Measurements from ENCODE around the gene RSPO4. TPM values are rescaled to one million over a fixed set of nuclear protein-coding genes. Genes with fewer than 3 reads are reported as not detected.

The RSPO4 gene
- total RNA-seq, 1 experiment from 2014 or later, result 6.7 TPM

DNA sequence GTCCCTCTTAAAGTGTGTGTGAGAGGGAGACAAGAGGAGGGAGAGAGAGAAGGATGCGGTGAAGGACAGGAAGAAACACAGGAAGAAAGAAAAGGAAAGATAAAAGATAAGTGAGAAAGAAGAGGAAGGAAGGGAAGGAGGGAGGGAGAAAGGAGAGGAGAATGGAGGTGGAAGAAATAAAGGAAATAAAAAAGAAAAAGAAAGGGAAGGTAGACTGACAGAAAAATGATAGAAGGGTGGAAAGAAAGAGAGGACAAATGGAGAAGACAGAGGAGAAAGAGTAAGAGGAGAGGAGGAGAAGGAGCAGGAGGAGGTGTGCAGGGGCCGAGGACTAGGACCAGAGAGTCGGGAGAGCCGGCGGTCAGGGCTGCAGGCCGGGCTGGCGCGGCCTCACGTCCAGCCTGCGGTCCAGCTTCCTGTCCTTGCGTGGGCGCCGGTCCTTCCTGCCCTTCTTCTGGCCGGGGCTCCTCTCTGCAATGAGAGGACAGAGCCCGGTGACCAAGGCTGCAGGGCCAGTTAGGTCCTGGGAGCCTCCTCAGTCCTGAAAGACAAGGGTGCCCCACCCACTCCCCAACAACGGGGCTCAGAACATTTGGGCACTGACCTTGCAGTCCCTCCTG, 42.0 kb downstream of the RSPO4 start:
- Mint-ChIP-seq H3K27ac (no peak overlapping the region), H3K4me3 (no peak overlapping the region), H3K4me1 (peaks cover 9 to 30% of the 10 kb centered on the region in 2 experiments), H3K9me3 (no peaks in the 10 kb centered on the region), H3K36me3 (ENCODE audit: insufficient read depth in 1 of 3, low read depth in 3 of 3) (no peaks in the 10 kb centered on the region), H3K27me3 (ENCODE audit: low read depth) (peaks cover 9% of the 10 kb centered on the region)
- no peak overlapping the region for H4K91ac ChIP-seq (ENCODE audit: insufficient read length, low read depth, low read length)
- no peak overlapping the region for H2BK20ac ChIP-seq (ENCODE audit: low read depth, low read length, poor library complexity, severe bottlenecking)
- no peak overlapping the region for H4K5ac ChIP-seq (ENCODE audit: insufficient read length, low read depth, low read length)
- no peak overlapping the region for H2BK120ac ChIP-seq (ENCODE audit: low read depth, low read length, poor library complexity, severe bottlenecking)
- H3K56ac ChIP-seq (ENCODE audit: insufficient read length, low read depth, low read length), result no peak overlapping the region
- no peaks in the 10 kb centered on the region for H3K79me1 ChIP-seq (ENCODE audit: insufficient read depth, low read depth, low read length, poor library complexity, severe bottlenecking)
- H2BK5ac ChIP-seq (ENCODE audit: insufficient read length, low read length), result no peak overlapping the region
- no peak overlapping the region for H2AFZ ChIP-seq (ENCODE audit: low read length)
- no CpG with 5 or more reads among the region's 16 CpGs for WGBS (ENCODE audit: extremely low coverage, insufficient read length, low lambda C conversion rate)
- no peak overlapping the region for H4K8ac ChIP-seq (replicated peaks; ENCODE audit: insufficient read length, low read depth, low read length)
- no peak overlapping the region for H3K27ac ChIP-seq (ENCODE audit: insufficient read length, low read depth, low read length)
- no peak overlapping the region for H2BK12ac ChIP-seq (ENCODE audit: insufficient read length, low read depth, low read length)
- H3K4ac ChIP-seq (ENCODE audit: low read depth, low read length), result no peak overlapping the region
- no peak overlapping the region for H3K14ac ChIP-seq (ENCODE audit: insufficient read depth, low read length)
- H2AK5ac ChIP-seq (ENCODE audit: insufficient read length, low read length), result no peak overlapping the region
- H2BK15ac ChIP-seq (ENCODE audit: low read depth, low read length), result no peak overlapping the region
- H3K9ac ChIP-seq (ENCODE audit: extremely low read depth, insufficient read length, low read length), result no peak overlapping the region
- H3K23me2 ChIP-seq (ENCODE audit: insufficient read length, low read depth, low read length, poor library complexity, severe bottlenecking), result no peaks in the 10 kb centered on the region
- H3K23ac ChIP-seq (ENCODE audit: insufficient read length, low read depth, low read length), result no peak overlapping the region
- TF ChIP-seq, protein P1, sequence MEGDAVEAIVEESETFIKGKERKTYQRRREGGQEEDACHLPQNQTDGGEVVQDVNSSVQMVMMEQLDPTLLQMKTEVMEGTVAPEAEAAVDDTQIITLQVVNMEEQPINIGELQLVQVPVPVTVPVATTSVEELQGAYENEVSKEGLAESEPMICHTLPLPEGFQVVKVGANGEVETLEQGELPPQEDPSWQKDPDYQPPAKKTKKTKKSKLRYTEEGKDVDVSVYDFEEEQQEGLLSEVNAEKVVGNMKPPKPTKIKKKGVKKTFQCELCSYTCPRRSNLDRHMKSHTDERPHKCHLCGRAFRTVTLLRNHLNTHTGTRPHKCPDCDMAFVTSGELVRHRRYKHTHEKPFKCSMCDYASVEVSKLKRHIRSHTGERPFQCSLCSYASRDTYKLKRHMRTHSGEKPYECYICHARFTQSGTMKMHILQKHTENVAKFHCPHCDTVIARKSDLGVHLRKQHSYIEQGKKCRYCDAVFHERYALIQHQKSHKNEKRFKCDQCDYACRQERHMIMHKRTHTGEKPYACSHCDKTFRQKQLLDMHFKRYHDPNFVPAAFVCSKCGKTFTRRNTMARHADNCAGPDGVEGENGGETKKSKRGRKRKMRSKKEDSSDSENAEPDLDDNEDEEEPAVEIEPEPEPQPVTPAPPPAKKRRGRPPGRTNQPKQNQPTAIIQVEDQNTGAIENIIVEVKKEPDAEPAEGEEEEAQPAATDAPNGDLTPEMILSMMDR (conservative IDR thresholded peaks at IDR 0.05), result no peak
- H3K9me3 ChIP-seq (ENCODE audit: control insufficient read depth, low read depth, low read length), result no peaks in the 10 kb centered on the region
- H4K20me1 ChIP-seq (ENCODE audit: control insufficient read depth, insufficient read depth, insufficient read length), result no peaks in the 10 kb centered on the region
- no peak overlapping the region for H3K4me2 ChIP-seq (ENCODE audit: insufficient read depth, insufficient read length, low read length)
- H3K27me3 ChIP-seq (ENCODE audit: insufficient read depth, low read length), result no peaks in the 10 kb centered on the region
- DNase-seq, result no peak
- H3T11ph ChIP-seq (ENCODE audit: low read length), result no peak overlapping the region
- no peaks in the 10 kb centered on the region for H3K79me2 ChIP-seq (ENCODE audit: insufficient read depth, low read length)
- no peak overlapping the region for H3K18ac ChIP-seq (ENCODE audit: insufficient read length, low read depth, low read length)
- H3K4me1 ChIP-seq (ENCODE audit: insufficient read depth, low read length), result no peaks in the 10 kb centered on the region

Measured in H9 (cell line).